GM04504 (cell line): ENCODE measurements around the gene TMEM106C.
A peak's percentile ranks its signal among the peaks of the same experiment; 100 is the strongest.
"Not testable (repeated sequence)": the region's sequence is repeated elsewhere in the genome, so short reads cannot be mapped to it uniquely, and the experiment has no call there.

Experiments
- DNase-seq: peaks from one replicate; pipeline ENCODE4 v3.0.0-alpha.2; 2012; ENCODE audit warnings: low read depth

Gene TMEM106C

DNA sequence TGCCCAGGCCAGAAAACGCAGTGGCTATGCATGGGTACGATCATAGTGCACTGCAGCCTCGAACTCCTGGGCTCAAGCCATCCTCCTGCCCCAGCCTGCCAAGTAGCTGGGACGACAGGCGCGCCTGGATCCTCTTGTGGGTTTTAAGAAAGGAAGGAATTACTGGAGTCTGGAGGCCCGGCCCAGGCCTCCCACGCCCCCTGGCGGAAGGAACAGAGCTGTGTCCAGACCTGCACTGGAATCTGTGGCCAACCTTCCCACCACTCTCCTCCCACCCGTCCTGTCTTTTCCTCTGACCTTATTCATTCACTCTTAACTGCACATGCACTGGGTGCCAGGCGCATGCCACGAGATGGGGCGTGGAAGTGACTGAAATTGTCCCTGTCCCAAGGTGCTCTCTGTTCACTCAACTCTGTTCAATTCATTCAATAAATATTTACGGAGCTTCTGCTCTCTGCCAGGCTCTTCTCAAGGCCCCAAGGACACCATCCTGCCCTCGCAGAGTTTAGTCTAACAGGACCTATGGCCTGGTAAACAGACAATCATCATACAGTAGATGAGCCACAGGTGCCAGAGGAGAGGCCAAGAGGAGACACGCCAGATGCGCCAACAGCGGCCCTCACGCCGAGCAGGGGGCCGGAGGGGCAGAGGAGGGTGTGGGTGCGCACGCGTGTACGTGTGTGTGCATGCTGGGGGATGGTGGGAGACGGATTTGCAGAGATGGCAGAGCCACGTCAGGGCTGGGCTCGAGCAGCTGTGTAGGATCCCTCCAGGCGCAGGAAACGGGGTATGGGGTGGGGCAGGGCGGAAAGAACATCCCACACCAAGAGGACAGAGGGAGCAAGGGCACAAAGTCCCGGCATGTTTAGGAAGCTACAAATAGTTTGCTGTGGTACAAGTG lies 13.7 kb upstream of the TMEM106C start:
- no peak for DNase-seq

GRCh38 chr12:47950856-47951468 lies 12.4 kb upstream of the TMEM106C start:
- DNase-seq, result no peak

- no peak for DNase-seq
Observed at GRCh38 chr12:47954058-47954457, 9.3 kb upstream of the TMEM106C start.

DNA sequence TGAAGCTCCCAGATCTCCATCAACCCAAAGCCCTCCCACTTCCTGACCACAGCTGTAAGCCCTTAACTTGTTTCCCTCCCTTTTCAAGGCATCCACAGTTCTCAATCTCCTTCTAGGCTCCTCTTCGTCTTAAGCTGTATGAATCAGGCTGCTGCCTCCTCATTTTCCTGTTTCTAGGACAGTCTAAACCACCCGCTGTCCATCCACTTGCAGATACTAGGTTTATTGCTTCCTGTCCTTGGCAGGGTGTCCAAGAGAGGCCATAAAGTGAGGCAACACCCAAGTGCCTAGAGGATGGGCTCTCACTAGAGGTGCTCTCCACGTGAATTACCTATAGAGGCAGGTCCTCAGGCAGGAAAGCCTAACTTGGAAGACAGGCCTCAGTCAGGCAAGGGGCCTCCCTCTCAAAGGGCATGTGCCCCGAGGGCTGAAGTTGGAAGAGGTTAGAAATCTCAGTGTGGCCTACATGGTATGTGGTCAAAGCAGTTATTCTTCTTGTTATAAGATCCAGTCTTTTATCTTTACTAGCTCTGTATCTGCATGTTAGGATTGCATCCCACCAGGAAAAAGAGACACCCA lies 8.8 kb upstream of the TMEM106C start:
- no peak for DNase-seq

DNA sequence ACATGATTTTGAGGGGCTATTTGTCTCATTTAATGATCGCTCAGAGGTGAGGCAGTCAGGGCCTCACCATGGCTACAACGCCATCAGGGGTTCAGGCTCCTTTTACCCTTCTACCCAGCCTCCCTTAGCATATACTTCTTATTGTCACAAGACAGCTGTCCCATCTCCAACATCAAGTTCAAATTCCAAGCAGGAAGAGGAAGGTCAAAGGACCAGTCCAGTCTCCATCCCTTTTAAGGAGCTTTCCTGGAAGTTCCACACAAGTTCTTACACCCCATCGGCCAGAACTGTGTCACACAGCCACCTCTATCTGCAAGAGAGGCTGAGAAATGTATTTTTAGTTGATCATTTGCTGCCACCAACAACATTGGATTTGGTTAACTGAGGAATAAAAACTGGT lies 8.3 kb upstream of the TMEM106C start:
- no peak for DNase-seq

DNA sequence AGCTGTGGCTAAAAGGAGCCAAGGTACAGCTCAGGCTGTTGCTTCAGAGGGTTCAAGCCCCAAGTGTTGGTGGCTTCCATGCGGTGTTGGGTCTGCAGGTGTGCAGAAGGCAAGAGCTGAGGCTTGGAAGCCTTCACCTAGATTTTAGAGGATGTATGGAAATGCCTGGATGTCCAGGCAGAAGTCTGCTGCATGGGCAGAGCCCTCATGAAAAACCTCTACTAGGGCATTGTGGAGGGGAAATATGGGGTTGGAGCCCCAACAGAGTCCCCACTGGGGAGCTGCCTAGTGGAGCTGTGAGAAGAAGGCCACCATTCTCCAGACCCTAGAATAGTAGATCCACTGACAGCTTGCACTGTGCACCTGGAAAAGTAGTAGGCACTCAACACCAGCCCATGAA lies 5.7 kb upstream of the TMEM106C start:
- not testable (repeated sequence) for DNase-seq

DNA sequence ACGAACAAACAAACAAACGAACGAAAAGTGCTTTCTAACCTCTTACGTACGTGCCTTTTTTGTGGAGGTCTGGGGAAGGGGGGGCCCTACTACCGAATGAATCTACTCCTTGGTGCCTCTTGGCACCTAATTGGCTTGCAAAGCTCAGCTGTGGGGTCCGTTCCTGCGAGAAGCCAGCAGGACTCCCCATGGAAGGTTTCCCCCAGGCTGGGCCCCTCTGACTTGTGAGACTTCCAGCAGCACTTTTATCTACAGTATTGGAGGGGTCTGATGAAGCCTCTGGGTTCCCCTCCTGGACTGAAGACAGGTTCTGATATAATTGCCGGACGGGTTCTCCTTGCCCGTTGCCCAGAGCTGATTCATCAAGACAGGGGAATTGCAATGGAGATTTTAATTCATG lies 1.2 kb upstream of the TMEM106C start:
- no peak for DNase-seq

GRCh38 chr12:47964106-47964728 lies 821 bp downstream of the TMEM106C start:
- no peak for DNase-seq

GRCh38 chr12:47965581-47965980 lies 2.2 kb downstream of the TMEM106C start:
- no peak for DNase-seq

DNA sequence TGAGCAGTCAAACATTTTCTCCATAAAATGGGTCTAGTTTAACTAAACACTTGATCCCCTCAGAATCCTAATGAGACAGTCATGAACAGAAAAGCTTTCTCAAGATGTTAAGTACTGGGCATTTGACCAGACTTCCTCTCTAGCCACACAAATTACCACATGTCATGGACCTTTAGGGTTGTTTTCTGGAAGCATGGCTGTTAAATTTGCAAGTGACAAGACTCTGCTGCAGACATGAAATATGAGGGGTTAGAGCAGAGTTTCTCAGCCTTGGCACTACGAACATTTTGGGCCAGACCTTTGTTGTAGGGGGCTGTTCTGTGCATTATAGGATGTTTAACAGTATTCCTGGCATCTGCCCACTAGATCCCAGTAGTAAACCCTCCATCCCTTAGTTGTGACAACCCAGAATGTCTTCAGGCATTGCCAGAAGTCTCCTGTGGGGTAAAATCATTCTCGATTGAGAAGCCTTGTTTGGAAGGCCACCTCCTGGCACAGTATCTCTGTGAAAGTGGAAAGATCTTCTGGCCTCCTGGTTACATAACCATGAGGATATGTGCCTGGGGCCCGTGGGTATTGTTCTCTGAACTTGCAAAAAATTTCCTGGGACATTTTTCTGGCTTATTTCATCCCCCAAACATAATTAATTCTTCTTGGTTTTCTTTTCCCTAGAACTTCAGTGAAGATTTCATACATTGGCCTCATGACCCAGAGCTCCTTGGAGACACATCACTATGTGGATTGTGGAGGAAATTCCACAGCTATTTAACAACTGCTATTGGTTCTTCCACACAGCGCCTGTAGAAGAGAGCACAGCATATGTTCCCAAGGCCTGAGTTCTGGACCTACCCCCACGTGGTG lies 4.3 kb downstream of the TMEM106C start:
- DNase-seq, result peak; percentile 52

DNA sequence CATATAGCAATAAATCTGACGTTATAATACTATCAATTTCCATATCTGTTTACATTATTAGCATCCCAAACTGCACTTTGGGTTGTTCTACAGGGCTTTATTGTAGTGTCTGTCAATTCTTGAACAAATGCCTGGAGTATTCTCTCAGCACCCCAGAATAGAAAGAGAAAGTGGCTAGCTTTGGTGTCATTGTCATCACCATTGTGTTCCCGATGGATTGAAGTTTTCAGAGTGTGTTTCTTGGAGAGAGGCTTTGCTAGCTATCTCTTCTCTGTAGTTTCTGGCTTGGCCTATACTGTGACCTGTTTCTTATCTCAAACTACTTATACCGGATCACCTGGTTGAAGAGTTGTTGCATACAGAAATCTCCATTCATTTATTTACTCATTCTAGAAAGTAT lies 6.4 kb downstream of the TMEM106C start:
- no peak for DNase-seq

GRCh38 chr12:47970843-47971242 lies 7.4 kb downstream of the TMEM106C start:
- DNase-seq, result no peak

- no peak for DNase-seq
Observed at GRCh38 chr12:47972895-47973294, 9.5 kb downstream of the TMEM106C start.

GRCh38 chr12:47973870-47974269 lies 10.5 kb downstream of the TMEM106C start:
- DNase-seq, result no peak

- DNase-seq, result no peak
Observed at GRCh38 chr12:47975036-47975620, 11.7 kb downstream of the TMEM106C start.

DNA sequence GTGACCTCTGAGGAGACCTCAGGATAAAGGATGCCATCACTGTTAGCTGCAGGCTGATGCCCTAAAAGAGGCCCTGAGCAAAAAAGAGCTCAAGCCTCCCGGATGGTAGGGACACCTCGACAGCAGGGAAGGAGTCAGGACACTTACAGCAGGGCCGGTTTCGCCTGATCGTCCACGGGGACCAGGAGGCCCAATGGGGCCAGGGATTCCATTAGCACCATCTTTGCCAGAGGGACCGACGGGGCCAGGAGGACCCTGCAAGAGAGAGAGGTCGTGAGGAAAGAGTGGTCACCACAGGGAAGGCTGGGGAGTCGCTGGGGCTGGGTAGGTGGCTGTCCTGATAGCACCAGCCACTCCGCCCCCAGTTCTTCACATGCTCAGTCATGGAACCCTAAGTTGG lies 12.4 kb downstream of the TMEM106C start:
- no peak for DNase-seq

- no peak for DNase-seq
Observed at GRCh38 chr12:47977046-47977771, 13.8 kb downstream of the TMEM106C start.

- DNase-seq, result no peak
Observed at GRCh38 chr12:47977772-47978597, 14.6 kb downstream of the TMEM106C start.

GRCh38 chr12:47978598-47978873 lies 15.1 kb downstream of the TMEM106C start:
- DNase-seq, result no peak

GRCh38 chr12:47979166-47979565 lies 15.8 kb downstream of the TMEM106C start:
- no peak for DNase-seq
